ENCODE results near the gene YPEL2. TPM values are rescaled to one million over a fixed set of nuclear protein-coding genes. Genes with fewer than 3 reads are reported as not detected.
A peak's percentile ranks its signal among the peaks of the same experiment; 100 is the strongest.

The YPEL2 gene
- total RNA-seq, 6 experiments from 2014 or later, result 9.2 to 23.3 (median 15.2) TPM

DNA sequence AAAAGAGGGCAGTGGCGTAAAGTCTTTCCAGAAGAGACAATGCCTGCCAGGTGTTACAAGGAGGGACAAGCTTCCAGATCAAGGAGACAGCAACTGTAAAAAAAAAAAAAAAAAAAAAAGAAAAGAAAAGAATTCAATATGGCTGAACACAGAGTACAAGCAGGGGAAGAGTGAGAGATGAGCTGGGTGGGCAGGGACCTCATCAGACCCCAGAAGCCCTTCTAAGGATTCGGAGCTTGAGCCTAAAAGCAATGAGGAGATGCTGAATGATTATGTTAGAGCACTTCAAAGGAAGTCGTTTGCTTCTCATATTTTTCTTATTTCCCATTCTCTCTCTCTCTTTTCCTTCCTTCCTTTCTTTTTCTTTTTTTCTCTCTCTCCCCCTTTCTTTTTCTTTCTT is 103.0 kb downstream of the YPEL2 start:
- intact Hi-C loops (cut with DNase I), result no loop called here
- no peak for ATAC-seq
- no peak overlapping the region for H3K4me3 ChIP-seq
- WGBS (ENCODE audit: insufficient coverage, low coverage, low lambda C conversion rate, missing lambda C conversion rate), result 92% methylated on average over 3 of the region's 3 CpGs
- no peaks in the 10 kb centered on the region for H3K27me3 ChIP-seq
- H3K4me1 ChIP-seq, result peaks cover 0 to 51% (median 25%) of the 10 kb centered on the region in 4 donors
- DNase-seq, result no peak
- H3K9me3 ChIP-seq, result no peaks in the 10 kb centered on the region
- no peaks in the 10 kb centered on the region for H3K36me3 ChIP-seq
- no peak for TF ChIP-seq POLR2A (IDR thresholded peaks at IDR 0.05)
- H3K27ac ChIP-seq, result peak overlapping the region in 1 of 3 donors; percentile 65

DNA sequence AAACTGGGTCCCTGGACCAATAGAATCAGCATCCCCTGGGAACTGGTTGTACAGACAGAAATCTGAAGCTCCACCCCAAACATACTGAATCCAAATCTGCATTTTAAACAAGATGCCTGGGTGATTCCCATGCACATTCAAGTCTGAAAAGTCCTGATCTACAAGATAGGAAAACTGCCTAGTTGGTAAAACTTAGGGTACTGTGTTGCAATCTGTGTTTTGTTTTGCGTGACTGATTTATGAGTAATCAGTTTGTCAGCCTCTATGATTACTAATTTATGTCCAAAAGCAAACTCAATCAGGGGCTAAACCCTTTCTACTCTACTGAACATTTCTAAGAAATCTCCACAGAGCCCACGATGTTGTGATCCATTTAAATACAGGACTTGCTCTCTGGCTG is 103.8 kb downstream of the YPEL2 start:
- 8% methylated on average over 2 of the region's 2 CpGs for WGBS (ENCODE audit: insufficient coverage, low coverage, low lambda C conversion rate, missing lambda C conversion rate)
- TF ChIP-seq POLR2A (IDR thresholded peaks at IDR 0.05), result no peak
- TF ChIP-seq, protein P1, sequence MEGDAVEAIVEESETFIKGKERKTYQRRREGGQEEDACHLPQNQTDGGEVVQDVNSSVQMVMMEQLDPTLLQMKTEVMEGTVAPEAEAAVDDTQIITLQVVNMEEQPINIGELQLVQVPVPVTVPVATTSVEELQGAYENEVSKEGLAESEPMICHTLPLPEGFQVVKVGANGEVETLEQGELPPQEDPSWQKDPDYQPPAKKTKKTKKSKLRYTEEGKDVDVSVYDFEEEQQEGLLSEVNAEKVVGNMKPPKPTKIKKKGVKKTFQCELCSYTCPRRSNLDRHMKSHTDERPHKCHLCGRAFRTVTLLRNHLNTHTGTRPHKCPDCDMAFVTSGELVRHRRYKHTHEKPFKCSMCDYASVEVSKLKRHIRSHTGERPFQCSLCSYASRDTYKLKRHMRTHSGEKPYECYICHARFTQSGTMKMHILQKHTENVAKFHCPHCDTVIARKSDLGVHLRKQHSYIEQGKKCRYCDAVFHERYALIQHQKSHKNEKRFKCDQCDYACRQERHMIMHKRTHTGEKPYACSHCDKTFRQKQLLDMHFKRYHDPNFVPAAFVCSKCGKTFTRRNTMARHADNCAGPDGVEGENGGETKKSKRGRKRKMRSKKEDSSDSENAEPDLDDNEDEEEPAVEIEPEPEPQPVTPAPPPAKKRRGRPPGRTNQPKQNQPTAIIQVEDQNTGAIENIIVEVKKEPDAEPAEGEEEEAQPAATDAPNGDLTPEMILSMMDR (IDR thresholded peaks at IDR 0.05), result no peak
- intact Hi-C loops (cut with DNase I), result loop anchor here in 1 of 2 donors (5.0 kb wide), 1 partner anchor 103 kb away; the partner anchor contains the start of gene YPEL2
- ATAC-seq (peak; percentile 47 to 65 (median 58)), DNase-seq (no peak)
- Histone ChIP-seq H3K4me1 (peaks cover 0 to 47% (median 23%) of the 10 kb centered on the region in 4 donors), H3K36me3 (no peaks in the 10 kb centered on the region), H3K27ac (peak overlapping the region; percentile 28 to 65 (median 41)), H3K27me3 (no peaks in the 10 kb centered on the region), H3K9me3 (no peaks in the 10 kb centered on the region), H3K4me3 (no peak overlapping the region)

DNA sequence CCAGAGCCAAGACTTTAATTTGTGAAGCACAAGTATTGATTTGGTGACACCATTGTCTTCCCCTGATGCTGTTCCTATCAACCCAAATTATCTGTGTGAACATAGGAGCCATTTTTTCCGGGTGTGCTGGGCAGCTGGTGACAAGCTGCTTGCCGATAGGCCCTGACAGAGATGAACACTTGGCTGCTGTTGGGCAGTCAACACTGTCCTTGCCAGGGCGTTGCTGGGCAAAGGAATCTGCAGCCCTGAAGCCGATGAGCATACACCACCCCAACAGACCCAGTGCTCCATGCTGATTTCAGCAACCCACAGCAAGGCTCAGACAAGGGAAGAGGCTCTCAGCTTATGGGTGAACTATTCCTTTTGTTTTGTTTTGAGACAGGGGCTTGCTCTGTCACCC is 105.4 kb downstream of the YPEL2 start:
- ATAC-seq, result peak in 1 of 4 donors; percentile 6
- Histone ChIP-seq H3K4me1 (peaks cover 0 to 48% (median 27%) of the 10 kb centered on the region in 4 donors), H3K27ac (peak overlapping the region in 1 of 3 donors; percentile 18), H3K4me3 (no peak overlapping the region), H3K27me3 (no peaks in the 10 kb centered on the region), H3K9me3 (no peaks in the 10 kb centered on the region), H3K36me3 (no peaks in the 10 kb centered on the region)
- intact Hi-C loops (cut with DNase I), result loop anchor here in 1 of 2 donors (5.0 kb wide), 1 partner anchor 105 kb away; the partner anchor contains the start of gene YPEL2
- no peak for TF ChIP-seq POLR2A (IDR thresholded peaks at IDR 0.05)
- TF ChIP-seq, protein P1 (IDR thresholded peaks at IDR 0.05), result no peak
- DNase-seq, result peak in 1 of 3 donors; percentile 40
- 90% methylated on average over 2 of the region's 4 CpGs for WGBS (ENCODE audit: insufficient coverage, low coverage, low lambda C conversion rate, missing lambda C conversion rate)

DNA sequence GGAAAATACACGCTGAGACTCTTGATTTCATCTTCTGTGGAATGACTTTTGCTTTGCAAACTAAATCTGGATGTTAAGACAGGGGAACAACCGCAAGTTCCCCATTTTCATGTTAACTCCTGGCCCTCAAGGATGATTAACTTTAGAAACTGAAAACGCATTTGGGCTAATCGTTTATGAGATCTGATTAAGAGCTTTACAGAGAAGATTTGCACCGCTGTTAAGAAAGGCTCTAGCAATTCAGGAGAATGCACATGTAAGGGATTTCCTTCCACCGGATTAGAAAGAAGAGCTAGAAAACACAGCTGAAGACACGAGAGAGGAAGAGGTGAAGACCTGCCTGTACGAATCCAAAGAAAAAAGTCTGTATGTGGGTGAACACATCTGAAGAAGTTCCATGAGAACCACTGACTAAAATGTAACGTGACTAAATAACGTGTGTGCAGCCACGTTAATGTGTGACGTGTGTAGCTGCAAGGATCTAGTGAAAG is 106.4 kb downstream of the YPEL2 start:
- Histone ChIP-seq H3K4me1 (peaks cover 0 to 49% (median 26%) of the 10 kb centered on the region in 4 donors), H3K4me3 (no peak overlapping the region), H3K27me3 (no peaks in the 10 kb centered on the region), H3K36me3 (no peaks in the 10 kb centered on the region), H3K27ac (no peak overlapping the region), H3K9me3 (no peaks in the 10 kb centered on the region)
- TF ChIP-seq, protein P1 (IDR thresholded peaks at IDR 0.05), result no peak
- TF ChIP-seq POLR2A (IDR thresholded peaks at IDR 0.05), result no peak
- WGBS (ENCODE audit: insufficient coverage, low coverage, low lambda C conversion rate, missing lambda C conversion rate), result 53% methylated on average over 11 of the region's 12 CpGs
- ATAC-seq (no peak), DNase-seq (no peak)
- intact Hi-C loops (cut with DNase I), result loop anchor here in 1 of 2 donors (5.0 kb wide), 1 partner anchor 106 kb away; the partner anchor contains the start of gene YPEL2

DNA sequence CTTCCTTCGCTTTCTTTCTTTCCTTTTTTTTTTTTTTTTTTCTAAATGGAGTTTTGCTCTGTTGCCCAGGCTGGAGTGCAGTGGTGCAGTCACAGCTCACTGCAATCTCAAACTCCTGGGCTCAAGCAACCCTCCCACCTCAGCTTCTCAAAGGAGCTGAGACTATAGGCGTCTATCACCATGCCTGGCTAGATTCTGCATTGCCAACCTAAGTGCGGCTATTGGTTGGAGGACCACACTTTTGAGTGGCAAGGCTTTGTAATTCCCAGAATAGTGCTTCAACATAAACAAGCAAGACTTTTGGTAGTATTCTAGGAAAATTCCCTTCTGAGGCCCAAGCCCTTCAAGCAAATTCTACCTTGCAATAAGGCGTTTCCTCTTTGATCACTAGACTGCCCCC is 107.8 kb downstream of the YPEL2 start:
- H3K4me3 ChIP-seq, result no peak overlapping the region
- no peaks in the 10 kb centered on the region for H3K9me3 ChIP-seq
- no peak for ATAC-seq
- WGBS (ENCODE audit: insufficient coverage, low coverage, low lambda C conversion rate, missing lambda C conversion rate), result 87% methylated on average over 4 of the region's 4 CpGs
- TF ChIP-seq, protein P1 (IDR thresholded peaks at IDR 0.05), result no peak
- no peak for TF ChIP-seq POLR2A (IDR thresholded peaks at IDR 0.05)
- intact Hi-C loops (cut with DNase I), result loop anchor here in 1 of 2 donors (5.0 kb wide), 1 partner anchor 107 kb away; the partner anchor contains the start of gene YPEL2
- DNase-seq, result no peak
- no peaks in the 10 kb centered on the region for H3K36me3 ChIP-seq
- H3K4me1 ChIP-seq, result peaks cover 0 to 38% (median 20%) of the 10 kb centered on the region in 4 donors
- no peaks in the 10 kb centered on the region for H3K27me3 ChIP-seq
- H3K27ac ChIP-seq, result no peak overlapping the region
